Ectodermal cell (in vitro differentiated cells): ENCODE measurements around the gene BTN2A1.
"Not testable (repeated sequence)": the region's sequence is repeated elsewhere in the genome, so short reads cannot be mapped to it uniquely, and the experiment has no call there.

Source experiments
- H3K27ac ChIP-seq: 2 replicates; pipeline ENCODE4 v1.7.0; 2013; ENCODE audit warnings: mild to moderate bottlenecking, low read depth, low read length; ENCODE audit not compliant: insufficient read depth, poor library complexity, severe bottlenecking
- H3K27me3 ChIP-seq: 2 replicates; pipeline ENCODE4 v1.7.0; 2013; ENCODE audit warnings: mild to moderate bottlenecking, low read length; ENCODE audit not compliant: insufficient read depth, control insufficient read depth, poor library complexity, severe bottlenecking
- H3K36me3 ChIP-seq: one replicate; pipeline ENCODE4 v1.7.0; 2013; ENCODE audit warnings: low read length; ENCODE audit not compliant: control insufficient read depth, insufficient read depth
- H3K4me1 ChIP-seq: one replicate; pipeline ENCODE4 v1.7.0; 2013; ENCODE audit warnings: low read length; ENCODE audit not compliant: control insufficient read depth, insufficient read depth
- H3K4me3 ChIP-seq: 2 replicates; pipeline ENCODE4 v1.7.0; 2013; ENCODE audit warnings: low read depth, low read length, control low read depth; ENCODE audit not compliant: insufficient read depth
- H3K9me3 ChIP-seq: 2 replicates; pipeline ENCODE4 v1.7.0; 2013; ENCODE audit warnings: mild to moderate bottlenecking, low read length, moderate library complexity; ENCODE audit not compliant: control insufficient read depth
- WGBS, 2 experiments: methylation state at CpG; one replicate each; pipeline ENCODE4 v1.1.7; 2013; ENCODE audit warnings: missing lambda C conversion rate in 2 of 2; 5-methylcytosine and 5-hydroxymethylcytosine counted together

BTN2A1 gene

DNA sequence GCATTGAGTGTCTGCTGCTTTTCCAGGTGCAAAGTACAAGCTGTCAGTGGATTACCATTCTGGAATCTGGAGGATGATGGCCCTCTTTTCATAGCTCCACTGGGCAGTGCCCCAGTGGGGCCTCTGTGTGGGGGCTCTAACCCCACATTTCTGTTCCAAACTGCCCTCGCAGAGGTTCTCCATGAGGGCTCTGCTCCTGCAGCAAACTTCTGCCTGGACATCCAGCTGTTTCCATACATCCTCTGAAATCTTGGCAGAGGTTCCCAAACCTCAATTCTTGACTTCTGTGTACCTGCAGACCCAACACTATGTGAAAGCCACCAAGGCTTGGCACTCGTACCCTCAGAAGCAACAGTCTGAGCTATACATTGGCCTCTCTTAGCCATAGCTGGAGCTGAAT, 39.7 kb upstream of the BTN2A1 start:
- not testable (repeated sequence) for H3K4me3 ChIP-seq, H3K36me3 ChIP-seq, H3K27me3 ChIP-seq, H3K4me1 ChIP-seq, H3K27ac ChIP-seq, H3K9me3 ChIP-seq
- 89 to 90% methylated on average over 2 of the region's 2 CpGs for WGBS, 2 experiments

DNA sequence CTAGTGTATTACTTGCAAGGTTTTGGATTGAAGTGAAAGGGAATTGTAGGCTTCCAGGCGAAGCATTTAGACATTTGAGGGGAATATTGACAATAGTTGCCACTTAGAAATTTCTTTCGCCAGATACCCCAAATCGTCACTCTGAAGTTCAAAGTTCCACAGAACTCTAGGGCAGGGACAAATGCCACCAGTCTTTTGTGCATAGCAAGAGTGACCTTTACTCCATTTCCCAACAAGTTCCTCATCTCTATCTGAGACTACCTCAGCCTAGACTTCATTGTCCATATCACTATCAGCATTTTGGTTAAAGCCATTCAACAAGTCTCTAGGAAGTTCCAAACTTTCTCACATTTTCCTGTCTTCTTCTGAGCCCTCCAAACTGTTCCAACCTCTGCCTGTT, 39.0 kb upstream of the BTN2A1 start:
- not testable (repeated sequence) for H3K27me3 ChIP-seq, H3K9me3 ChIP-seq, H3K27ac ChIP-seq, H3K36me3 ChIP-seq, H3K4me3 ChIP-seq, H3K4me1 ChIP-seq
- WGBS, 2 experiments: 93 to 96% methylated on average over 3 of the region's 3 CpGs

DNA sequence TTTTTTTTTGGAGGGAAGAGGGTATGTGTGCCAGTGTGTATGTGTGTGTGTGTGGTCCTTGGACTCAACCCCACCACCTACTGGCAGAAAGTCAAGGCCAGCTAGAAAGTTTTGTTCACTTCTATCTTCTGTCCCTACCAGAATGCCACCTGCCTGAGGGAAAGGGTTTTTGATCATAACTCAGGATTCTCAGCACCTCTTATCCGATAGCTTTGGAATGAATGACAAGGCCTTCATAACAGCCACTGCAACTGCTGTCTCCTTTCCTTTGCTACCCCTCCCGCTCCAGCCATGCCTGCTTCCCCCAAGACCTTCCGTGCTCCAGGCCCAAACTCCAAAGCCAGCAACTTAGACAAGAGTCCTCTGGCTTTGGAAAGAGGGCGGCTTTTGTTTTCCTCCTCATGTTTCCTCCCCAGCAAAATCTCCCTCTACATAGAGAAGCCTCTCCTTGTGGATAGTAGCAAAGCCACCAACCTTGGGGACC, 37.0 kb upstream of the BTN2A1 start:
- peak overlapping the region; percentile 76 for H3K4me3 ChIP-seq
- H3K4me1 ChIP-seq: no peaks in the 10 kb centered on the region
- WGBS, 2 experiments: 52 to 54% methylated on average over 4 of the region's 4 CpGs
- H3K9me3 ChIP-seq: no peaks in the 10 kb centered on the region
- no peak overlapping the region for H3K27ac ChIP-seq
- H3K36me3 ChIP-seq: no peaks in the 10 kb centered on the region
- no peaks in the 10 kb centered on the region for H3K27me3 ChIP-seq

DNA sequence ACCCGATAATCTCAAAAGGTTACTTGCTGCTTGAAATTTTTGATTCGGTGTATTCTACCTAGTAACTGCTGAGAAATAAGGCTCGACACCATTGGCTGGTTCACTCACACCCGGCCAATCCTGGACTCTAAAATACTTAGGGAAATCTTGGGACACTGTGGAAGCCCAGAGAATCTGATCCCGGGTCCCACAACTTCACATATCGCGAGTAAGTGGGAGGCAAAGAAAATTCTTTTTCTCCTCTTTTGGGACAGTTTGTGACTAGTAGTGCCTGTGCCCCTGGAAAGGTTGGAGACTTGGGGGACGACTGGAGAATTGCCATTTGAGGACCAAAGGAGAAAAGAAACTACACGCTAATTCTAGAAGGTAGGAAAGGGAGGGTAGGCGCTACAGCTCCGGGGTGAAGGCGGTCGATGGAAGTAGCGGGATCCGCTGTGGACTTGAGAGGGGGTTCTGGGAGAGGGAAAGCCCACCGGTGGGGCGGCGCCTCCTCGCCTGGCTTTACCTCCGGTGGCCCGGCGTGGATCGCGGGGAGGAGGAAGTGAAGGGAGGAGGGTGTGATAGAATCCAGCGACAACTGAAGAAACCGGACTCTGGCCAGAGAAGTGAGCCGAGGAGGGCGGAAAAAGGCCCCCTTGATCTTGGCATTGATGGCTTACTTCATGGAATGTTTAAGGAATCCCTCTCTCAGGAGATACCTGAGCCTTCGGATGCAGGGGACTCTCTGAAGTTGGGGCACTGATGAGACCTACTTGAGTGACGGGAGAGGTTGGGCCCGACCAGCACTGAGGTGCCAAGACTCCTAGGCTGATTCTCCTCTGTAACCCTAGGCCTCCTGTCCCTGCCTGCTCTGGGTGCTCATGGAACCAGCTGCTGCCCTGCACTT, 36.3 kb upstream of the BTN2A1 start:
- 2% methylated on average over 29 to 31 of the region's 31 CpGs for WGBS, 2 experiments
- H3K4me1 ChIP-seq: no peaks in the 10 kb centered on the region
- H3K9me3 ChIP-seq: no peaks in the 10 kb centered on the region
- no peaks in the 10 kb centered on the region for H3K27me3 ChIP-seq
- no peaks in the 10 kb centered on the region for H3K36me3 ChIP-seq
- H3K27ac ChIP-seq: no peak overlapping the region
- peak overlapping the region; percentile 76 for H3K4me3 ChIP-seq

DNA sequence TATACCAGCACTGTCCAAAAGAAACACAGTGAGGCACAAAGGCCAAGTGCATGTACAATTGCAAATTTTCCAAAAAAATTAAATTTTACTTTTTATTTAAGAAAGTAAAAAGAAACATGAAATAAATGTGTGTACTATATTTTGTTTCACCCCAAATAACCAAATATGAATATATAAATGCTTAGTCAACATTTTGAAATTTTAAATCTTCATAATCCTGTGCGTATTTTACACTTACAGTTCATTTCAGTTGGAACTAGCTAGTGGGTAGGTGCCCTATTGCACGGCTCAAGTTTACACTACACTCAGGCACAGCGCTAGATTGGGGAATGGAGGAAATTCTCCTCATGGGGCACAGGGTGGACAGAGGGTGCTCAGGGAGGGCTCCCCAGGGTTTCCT, 35.4 kb upstream of the BTN2A1 start:
- H3K9me3 ChIP-seq: no peaks in the 10 kb centered on the region
- no peaks in the 10 kb centered on the region for H3K4me1 ChIP-seq
- 93 to 97% methylated on average over 2 to 3 of the region's 3 CpGs for WGBS, 2 experiments
- H3K4me3 ChIP-seq: no peak overlapping the region
- H3K27ac ChIP-seq: no peak overlapping the region
- H3K27me3 ChIP-seq: no peaks in the 10 kb centered on the region
- no peaks in the 10 kb centered on the region for H3K36me3 ChIP-seq

DNA sequence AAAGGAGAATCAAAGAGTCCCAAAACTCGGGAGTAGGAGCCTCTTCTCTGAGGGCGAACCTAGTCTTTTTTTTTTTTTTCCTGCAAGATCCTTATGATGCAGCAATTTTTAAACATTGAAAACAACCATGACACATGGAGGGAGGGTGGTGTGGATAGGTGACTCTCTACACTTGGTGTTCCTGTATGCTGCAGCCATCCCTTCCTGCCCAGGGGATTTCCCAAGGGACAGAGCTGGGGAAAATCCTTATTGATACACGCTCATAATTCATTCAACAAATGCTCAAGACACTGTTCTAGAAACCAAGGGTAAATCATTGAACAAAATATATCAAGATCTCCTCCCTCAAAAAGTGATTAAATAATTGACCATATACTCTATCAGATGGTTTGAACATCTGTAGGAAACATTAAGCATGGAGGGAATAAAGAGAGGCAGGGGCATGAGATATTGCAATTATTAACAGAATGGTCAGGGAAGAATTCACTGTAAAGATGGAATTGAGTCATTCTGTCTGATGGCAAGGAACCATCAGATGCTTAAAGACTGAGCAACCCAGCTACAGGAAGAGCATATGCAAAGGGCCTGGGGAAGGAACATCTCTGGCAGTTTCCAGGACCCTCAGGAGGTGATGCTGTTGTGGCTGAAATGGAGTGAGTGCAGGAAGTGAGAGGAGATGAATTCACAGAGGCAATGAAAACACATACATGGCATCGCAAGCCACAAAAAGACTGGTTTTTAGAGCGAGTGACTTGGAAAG, 30.9 kb upstream of the BTN2A1 start:
- 92 to 96% methylated on average over 5 of the region's 5 CpGs for WGBS, 2 experiments
- Histone ChIP-seq H3K4me3 (no peak overlapping the region), H3K4me1 (no peaks in the 10 kb centered on the region), H3K27me3 (no peaks in the 10 kb centered on the region), H3K9me3 (no peaks in the 10 kb centered on the region), H3K36me3 (no peaks in the 10 kb centered on the region), H3K27ac (no peak overlapping the region)

DNA sequence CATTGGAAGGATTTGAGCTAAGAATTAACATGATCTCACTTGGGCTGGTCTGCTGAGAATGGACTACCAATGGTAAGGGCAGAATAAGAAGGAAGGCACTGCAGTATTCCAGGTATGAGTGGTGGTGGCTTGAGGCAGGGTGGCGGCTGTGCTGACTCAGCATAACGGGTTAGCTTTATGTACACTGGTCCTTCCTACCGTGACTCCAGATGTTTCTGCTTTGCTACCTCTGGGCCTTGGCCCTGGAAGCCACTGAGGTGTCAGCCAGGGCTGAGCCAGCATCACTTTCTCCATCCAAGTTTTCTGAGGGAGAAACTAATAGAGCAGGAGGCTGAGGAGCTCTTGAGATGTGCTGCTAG, 30.3 kb upstream of the BTN2A1 start:
- Histone ChIP-seq H3K36me3 (no peaks in the 10 kb centered on the region), H3K27me3 (no peaks in the 10 kb centered on the region), H3K4me3 (no peak overlapping the region), H3K9me3 (no peaks in the 10 kb centered on the region), H3K27ac (no peak overlapping the region), H3K4me1 (no peaks in the 10 kb centered on the region)
- WGBS, 2 experiments: 91 to 96% methylated on average over 3 of the region's 3 CpGs

DNA sequence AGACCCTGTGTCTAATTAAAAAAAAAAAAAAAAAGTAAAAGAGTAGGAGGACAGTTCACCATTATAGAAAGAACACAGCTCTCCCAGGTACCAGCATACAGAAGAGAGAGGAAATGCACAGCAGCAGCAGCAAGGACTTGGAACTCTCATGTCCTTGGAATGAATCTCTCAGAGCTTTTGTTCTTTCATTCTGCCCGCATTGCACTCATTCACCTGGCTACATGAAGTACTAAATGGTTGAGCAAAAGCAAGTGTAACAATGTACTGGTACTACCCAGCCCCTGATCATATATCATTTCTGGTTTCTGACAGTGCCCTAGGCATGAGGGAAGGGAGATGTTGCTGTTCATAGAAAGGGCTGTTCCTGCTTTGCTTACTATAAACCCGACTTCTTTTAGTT, 29.5 kb upstream of the BTN2A1 start:
- Histone ChIP-seq H3K36me3 (no peaks in the 10 kb centered on the region), H3K4me3 (no peak overlapping the region), H3K9me3 (no peaks in the 10 kb centered on the region), H3K4me1 (no peaks in the 10 kb centered on the region), H3K27me3 (no peaks in the 10 kb centered on the region), H3K27ac (no peak overlapping the region)
- whole genome bisulfite sequencing, 2 experiments: 89 to 90% methylated on average over 2 of the region's 2 CpGs

DNA sequence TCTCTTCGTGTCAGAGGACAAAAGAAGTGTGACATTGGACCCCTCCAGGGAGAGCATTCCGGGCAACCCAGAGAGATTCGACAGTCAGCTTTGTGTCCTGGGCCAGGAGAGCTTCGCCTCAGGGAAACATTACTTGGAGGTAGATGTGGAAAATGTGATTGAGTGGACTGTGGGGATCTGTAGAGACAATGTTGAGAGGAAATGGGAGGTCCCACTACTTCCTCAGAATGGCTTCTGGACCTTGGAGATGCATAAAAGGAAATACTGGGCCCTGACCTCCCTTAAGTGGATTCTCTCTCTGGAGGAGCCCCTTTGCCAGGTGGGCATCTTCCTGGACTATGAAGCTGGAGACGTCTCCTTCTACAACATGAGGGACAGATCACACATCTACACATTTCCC, 27.0 kb upstream of the BTN2A1 start:
- H3K4me3 ChIP-seq: no peak overlapping the region
- H3K27me3 ChIP-seq: no peaks in the 10 kb centered on the region
- H3K27ac ChIP-seq: no peak overlapping the region
- no peaks in the 10 kb centered on the region for H3K9me3 ChIP-seq
- H3K36me3 ChIP-seq: no peaks in the 10 kb centered on the region
- 92 to 95% methylated on average over 5 of the region's 5 CpGs for WGBS, 2 experiments
- H3K4me1 ChIP-seq: no peaks in the 10 kb centered on the region
